ENCODE measurements around the gene KCNK7.
A peak's percentile ranks its signal among the peaks of the same experiment; 100 is the strongest.

The KCNK7 gene

DNA sequence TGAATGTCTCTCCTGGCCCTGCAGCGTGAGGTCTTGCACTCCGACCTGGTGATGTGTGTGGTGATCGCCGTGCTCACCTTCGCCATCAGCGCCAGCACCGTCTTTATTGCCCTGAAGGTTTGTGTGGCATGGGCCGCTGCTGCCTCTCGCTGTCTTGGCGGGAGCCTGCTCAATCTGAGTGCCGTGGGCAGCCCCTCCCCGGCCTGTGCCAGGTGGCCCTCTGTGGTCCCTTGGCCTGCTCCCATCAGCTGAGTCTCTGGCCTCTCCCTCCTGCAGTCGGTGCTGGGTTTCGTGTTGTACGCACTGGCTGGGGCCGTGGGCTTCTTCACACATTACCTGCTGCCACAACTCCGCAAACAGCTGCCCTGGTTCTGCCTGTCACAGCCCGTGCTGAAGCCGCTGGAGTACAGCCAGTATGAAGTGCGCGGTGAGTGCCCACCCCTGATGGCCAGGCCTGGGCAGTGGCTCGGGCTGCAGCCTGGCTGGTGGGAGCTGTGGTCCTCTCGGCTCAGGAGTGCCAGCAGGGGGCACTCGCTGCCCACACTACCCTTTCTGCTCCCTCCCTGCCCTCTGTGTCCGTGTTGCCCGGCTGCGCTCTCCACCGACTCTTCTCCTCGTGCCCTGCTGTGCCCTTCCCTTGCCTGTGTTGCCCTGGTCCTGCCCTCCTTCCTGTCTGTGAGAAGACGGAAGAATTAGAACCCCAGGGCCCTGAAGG is 30.2 kb upstream of the KCNK7 start:
- DNase-seq = peak; percentile 51
- ATAC-seq = peak; percentile 50

- ATAC-seq = no peak
Measured at GRCh38 chr11:65624931-65625627, 29.5 kb upstream of the KCNK7 start.

DNA sequence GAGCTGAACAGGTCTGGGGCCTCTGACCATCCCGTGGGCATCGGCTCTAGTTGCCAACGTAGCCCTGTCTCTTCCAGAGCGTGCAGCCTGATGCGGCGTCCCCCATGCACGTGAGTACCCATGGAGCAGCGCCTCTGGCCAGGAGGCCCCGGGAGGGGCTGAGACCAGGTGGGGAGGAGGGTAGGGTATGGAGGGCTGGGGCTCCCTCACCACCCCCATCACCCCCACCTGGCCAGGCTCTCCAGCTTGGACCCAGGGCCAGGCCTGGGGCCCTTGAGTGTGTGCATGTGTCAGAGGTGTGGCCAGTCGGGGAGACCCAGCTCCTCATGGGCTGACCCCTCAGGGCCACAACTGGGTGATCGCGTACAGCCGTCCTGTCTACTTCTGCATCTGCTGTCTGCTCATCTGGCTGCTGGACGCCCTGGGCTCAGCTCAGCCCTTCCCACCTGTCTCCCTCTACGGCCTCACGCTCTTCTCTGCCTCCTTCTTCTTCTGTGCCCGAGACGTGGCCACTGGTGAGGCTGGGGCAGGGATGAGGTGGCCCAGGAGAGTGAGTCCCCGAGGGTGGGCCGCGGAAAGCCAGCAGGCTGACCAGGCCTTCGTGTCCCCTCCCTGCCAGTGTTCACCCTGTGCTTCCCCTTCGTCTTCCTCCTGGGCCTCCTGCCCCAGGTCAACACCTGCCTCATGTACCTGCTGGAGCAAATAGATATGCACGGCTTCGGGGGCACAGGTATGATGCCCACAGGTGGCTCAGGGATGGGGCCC is 28.4 kb upstream of the KCNK7 start:
- no peak for ATAC-seq
- no peak for DNase-seq

More at GRCh38 chr11:65624931-65625627, 29.5 kb upstream of the KCNK7 start:
- no peak for DNase-seq

GRCh38 chr11:65623177-65623576 is 27.6 kb upstream of the KCNK7 start:
- DNase-seq (no peak), ATAC-seq (no peak)

DNA sequence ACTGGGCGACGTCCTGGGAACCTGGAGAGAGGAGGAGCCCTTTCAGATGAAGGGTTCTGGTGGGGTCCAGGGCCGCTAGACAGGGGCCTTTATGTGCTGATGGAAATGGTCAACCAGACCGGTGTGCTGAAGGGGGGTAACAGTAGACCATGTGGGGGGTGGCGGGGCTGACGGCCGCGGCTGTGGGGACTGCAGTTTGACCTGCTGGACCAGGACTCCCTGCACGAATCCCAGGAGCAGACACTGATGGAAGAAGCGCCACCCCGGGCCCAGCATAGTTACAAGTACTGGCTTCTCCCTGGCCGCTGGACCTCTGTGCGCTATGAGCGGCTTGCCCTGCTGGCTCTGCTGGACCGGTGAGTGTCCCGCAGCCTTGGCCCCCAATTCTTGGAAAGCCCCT is 26.4 kb upstream of the KCNK7 start:
- ATAC-seq (no peak), DNase-seq (no peak)

GRCh38 chr11:65621460-65621859 is 25.9 kb upstream of the KCNK7 start:
- ATAC-seq = no peak
- no peak for DNase-seq

DNA sequence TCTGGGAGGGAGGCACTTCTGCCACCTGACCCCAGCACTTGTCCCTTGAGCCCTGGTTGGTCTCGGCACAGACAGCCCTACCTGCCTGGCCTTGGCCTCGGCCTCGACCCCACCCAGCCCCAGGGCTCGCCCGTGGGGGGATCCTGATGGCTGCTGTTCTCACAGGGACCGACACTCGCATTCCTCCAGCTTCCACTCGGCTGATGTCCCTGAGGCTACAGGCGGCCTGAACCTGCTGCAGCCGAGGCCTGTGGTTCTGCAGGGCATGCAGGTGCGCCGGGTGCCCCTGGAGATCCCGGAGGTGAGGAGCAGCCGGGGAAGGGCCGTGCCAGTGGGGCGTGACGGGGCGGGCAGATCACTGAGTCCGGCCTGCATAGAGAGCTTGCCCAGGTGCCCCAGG is 25.1 kb upstream of the KCNK7 start:
- no peak for ATAC-seq
- DNase-seq = no peak

DNA sequence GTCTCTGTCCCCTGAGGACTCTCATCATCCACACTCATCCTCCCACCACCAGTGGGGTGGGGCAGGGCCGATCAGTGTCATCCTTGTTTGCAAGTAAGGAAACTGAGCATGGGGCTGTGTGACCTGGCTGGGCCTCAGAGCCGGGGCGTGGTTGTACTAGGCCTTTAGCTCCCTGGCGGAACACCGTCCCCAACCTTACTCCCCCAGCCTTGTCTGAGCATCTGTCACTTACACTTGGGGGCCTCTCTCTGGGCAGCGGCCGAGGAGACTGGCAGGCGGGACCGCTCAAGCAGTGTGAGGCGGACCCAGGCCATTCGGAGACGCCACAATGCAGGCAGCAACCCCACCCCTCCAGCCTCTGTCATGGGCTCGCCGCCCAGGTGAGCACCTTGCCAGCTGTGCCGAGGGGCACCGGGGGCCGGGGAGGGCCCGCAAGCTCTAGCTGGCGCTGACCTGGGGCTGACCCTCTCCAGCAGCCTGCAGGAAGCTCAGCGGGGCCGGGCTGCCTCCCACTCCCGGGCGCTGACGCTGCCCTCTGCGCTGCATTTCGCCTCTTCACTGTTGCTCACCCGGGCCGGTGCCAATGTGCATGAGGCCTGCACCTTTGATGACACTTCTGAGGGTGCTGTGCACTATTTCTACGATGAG is 23.8 kb upstream of the KCNK7 start:
- ATAC-seq = no peak
- DNase-seq = no peak

GRCh38 chr11:65618763-65619162 is 23.2 kb upstream of the KCNK7 start:
- no peak for ATAC-seq
- no peak for DNase-seq

GRCh38 chr11:65617990-65618751 is 22.6 kb upstream of the KCNK7 start:
- ATAC-seq = no peak
- no peak for DNase-seq

DNA sequence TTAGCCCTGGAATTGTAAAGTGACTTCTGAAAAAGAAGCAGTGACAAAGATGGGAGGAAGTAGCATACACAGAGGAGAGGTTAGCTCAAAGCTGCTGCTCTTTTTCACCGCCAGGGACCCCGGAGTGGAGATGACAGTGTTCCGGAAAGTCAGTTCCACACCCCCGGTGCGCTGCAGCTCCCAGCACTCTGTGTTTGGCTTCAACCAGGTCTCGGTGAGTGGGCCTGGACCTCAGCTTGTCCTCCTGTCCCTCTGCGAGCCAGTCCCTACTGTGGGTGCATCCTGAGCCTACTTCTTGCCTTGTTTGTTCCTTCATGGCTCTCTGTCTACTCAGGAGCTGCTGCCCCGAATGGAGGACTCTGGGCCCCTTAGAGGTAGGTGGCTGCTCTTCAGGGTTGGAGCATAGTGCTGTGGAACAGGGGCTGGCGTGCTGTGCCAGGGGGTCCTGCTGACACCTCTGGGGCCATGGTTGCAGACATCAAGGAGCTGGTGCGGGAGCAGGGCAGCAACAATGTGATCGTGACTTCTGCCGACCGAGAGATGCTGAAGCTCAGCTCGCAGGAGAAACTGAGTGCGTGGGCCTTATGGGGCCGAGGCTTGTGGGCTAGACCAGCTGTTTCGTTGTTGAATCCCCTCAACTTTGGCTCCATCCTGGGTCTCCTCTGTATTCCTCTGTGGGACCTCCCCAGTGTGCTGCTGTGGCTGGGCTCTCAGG is 21.7 kb upstream of the KCNK7 start:
- ATAC-seq (no peak), DNase-seq (no peak)

GRCh38 chr11:65616575-65617001 is 21.0 kb upstream of the KCNK7 start:
- ATAC-seq (no peak), DNase-seq (peak; percentile 38)

DNA sequence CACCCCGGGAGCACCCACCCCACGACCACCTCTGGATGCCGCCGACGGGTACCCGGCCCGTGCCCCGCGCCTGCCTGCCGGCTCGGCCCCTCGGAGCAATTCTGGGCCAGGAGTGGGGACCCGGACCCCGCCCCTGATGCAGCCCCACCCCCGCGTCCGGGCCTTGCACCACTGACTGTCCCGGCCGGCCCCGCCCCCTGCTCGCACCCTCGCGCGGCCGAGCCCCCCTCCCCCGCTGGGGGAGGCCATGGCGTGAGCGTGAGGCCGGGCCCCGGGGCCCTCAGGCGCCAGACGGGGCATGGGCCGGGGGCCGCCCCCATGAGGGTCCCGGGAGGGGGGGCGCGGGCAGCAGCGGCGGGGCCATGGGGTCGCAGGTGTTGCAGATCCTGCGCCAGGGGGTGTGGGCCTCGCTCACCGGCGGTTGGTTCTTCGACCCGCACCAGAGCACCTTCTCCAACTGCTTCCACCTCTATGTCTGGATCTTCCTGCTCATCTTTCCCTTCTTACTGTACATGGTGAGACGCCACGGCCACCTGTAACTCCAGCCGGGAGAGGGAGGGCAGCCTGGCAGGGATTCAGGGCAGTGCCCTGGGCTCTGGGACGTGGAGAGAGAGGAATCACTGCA is 20.5 kb upstream of the KCNK7 start:
- DNase-seq (peak; percentile 67), ATAC-seq (no peak)

DNA sequence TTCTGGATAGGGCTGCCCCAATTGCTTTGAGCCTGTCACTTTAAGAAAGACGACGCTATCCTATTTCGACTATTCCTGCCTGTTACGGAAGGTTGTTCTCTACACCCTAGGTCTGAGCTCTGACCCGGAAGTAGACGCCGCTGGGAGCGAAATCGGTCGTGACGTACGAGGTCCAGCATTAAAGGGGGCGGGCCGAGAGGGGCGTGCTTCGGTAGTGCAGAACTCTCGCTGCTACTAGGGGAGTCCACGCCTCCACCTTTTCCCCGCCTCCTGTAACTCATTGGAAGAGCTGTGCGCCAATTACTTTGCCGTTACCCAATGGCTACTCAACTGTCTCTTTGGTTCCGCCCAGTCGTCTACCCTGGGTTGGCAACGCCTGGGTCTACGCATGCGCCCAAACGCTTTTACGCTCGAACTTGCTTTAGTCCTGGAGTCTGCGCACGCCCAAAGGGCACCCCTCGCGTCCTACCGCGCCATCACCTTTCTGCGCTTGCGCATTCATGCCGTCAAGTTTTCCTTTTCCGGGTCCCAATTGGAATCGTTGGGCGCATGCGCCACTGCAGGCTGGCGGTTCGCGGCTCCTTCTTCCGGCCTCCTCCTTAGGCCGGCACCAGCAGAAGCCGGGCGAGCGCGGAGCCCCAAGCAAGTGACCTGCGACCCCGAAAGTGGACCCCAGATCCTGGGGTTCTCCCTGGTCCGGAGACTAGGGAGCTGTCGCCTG is 19.8 kb upstream of the KCNK7 start, which contains the start of gene PCNX3:
TSS of gene PCNX3 (plus strand) at position 548 of the 721 bp plus-strand sequence. CDS start 536 bp downstream, outside the sequence.
- DNase-seq = peak; percentile 99
- peak; percentile 90 for ATAC-seq

DNA sequence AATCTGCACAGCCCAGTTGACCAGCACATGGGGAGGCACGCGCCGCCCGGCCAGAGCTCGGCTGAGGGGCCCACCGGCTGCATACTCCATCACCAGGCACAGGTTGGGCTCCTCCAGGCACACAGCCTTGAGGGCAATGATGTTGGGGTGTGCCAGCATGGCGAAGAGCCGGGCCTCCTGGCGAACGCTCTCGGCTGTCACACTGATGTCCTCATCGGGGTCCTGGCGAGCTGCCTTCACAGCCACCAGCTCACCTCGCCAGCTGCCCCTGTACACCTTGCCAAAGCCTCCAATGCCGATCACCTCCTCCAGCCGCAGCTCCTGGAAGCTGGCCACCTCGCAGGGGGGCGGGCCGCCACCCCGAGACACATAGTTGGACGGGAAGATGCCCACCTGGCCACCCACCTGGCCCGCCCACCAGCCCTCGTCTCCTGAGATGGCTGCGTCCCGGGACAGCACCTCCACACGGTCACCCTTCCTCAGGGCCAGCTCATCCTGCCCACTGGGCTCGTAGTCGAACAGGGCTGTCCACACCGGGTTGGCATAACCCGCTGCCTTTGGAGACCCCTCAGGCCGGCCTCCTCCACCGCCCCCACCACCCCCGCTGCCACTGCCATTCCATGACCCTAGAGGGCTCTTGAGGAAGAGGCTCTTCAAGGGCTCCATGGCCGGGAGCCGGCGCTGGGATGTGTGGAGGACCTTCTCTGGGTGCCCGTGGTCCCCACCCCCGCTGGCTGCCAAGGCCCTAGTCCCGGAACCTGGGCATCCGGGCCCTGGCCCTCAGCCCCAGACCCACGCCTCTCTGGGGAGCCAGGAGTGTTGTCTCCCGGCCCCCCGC is 17.7 kb upstream of the KCNK7 start:
- DNase-seq = no peak
- no peak for ATAC-seq

GRCh38 chr11:65612691-65613090 is 17.1 kb upstream of the KCNK7 start:
- ATAC-seq (no peak), DNase-seq (no peak)

DNA sequence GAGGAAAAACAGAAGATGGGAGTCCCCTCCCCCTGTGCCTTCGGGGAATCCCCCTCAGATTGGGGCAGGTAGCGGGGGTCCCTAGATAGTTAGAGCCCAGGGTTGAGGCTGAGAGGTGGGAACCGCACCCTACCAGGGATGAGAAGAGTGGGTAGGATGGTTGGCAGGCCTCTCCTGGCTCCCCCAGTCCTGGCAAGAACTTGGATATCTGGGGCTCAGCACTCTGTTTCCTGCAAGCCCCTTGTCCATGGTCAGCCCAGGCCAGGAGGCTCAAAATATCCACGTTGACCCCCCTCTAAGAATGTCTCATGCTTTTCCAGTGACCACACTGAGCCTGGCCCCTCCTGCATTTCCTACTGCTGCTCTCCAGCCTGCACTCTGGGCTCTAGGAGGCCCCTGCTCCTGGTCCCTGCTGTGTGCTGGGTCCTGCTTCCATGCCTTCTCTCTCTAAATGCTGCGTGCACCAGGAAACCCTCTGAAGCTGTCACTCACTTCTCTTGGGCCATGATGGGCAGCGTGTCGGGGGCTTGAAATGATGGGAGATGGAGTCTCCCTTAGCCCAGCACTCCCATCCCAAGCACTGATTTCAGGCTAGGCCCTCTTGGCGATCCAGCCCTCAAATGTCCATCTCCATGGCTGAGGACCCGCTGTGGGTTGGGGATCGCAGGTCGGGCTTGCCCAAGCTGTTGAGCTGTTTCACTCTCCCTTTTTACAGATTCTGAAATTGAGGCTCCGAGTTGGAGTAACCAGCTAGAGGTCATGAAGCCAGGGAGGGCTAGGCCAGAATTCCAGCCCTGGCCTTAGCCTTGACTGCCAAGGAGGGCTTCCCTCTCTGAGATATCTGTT is 16.4 kb upstream of the KCNK7 start:
- no peak for DNase-seq
- no peak for ATAC-seq

Measured in stimulated activated naive CD8-positive, alpha-beta T cell treated with anti-CD3 and anti-CD28 coated beads, Interleukin-15, Interleukin-2, amounts not matched to agents 100 U/mL and 50 U/mL, for 24 hours (primary cell).